HepG2 (cell line): ENCODE data around the gene STEAP2. TPM values are rescaled to one million over a fixed set of nuclear protein-coding genes. Genes with fewer than 3 reads are reported as not detected.

Source experiments
- CREB1 ChIP-seq, 2 experiments: fragments of 450-650 bp in 1 of 2; IDR thresholded peaks; 2 replicates each; pipeline ENCODE4 v1.6.1; 2016 to 2017; ENCODE audit warnings: control low read depth in 1 of 2, mild to moderate bottlenecking in 1 of 2, missing compliant biosample characterization in 1 of 2, missing genetic modification characterization in 1 of 2
- HDAC2 ChIP-seq: sonication (generic); formaldehyde crosslinking; IDR thresholded peaks from 2 replicates; pipeline ENCODE4 v1.4.0; 2020; ENCODE audit warnings: missing genetic modification reagents
- MED1 ChIP-seq: sonication (generic); formaldehyde crosslinking; IDR thresholded peaks from 2 replicates; pipeline ENCODE4 v1.4.0; 2020; ENCODE audit warnings: missing genetic modification reagents
- NFIB ChIP-seq: sonication (generic); formaldehyde crosslinking; IDR thresholded peaks from 2 replicates; pipeline ENCODE4 v1.9.0; 2021; ENCODE audit warnings: missing genetic modification reagents, mild to moderate bottlenecking, borderline replicate concordance
- NONO ChIP-seq, 2 experiments: fragments of 450-650 bp in 1 of 2; sonication (generic) in 1 of 2; formaldehyde crosslinking in 1 of 2; IDR thresholded peaks in 1 of 2; conservative IDR thresholded peaks in 1 of 2; 2 replicates each; pipeline versions ENCODE4 v1.6.1 to v1.8.0; 2017 to 2022; ENCODE audit warnings: mild to moderate bottlenecking in 1 of 2, missing genetic modification reagents in 1 of 2, moderate library complexity in 1 of 2
- POGZ ChIP-seq: sonication (generic); formaldehyde crosslinking; IDR thresholded peaks from 2 replicates; pipeline ENCODE4 v1.4.0; 2020; ENCODE audit warnings: mild to moderate bottlenecking, missing genetic modification reagents
- SOX6 ChIP-seq, 2 experiments: fragments of 450-650 bp in 1 of 2; sonication (generic) in 1 of 2; formaldehyde crosslinking in 1 of 2; IDR thresholded peaks; 2 replicates each; pipeline versions ENCODE4 v1.4.0 to v1.6.1; 2017 to 2020; ENCODE audit warnings: antibody characterized with exemption in 1 of 2, mild to moderate bottlenecking in 1 of 2, missing genetic modification reagents in 1 of 2
- SUZ12 ChIP-seq: fragments of 150-350 bp; IDR thresholded peaks from 2 replicates; pipeline ENCODE4 v1.6.1; 2014; ENCODE audit warnings: low read depth, low read length
- TCF7 ChIP-seq: sonication (generic); IDR thresholded peaks from 2 replicates; pipeline ENCODE4 v1.6.1; 2016; ENCODE audit warnings: antibody characterized with exemption, low read depth
- TFAP4 ChIP-seq: sonication (generic); IDR thresholded peaks from 2 replicates; pipeline ENCODE4 v1.6.1; 2016; ENCODE audit warnings: low read depth, borderline replicate concordance
- ZNF331 ChIP-seq: sonication (generic); formaldehyde crosslinking; IDR thresholded peaks from 2 replicates; pipeline ENCODE4 v1.4.0; 2020; ENCODE audit warnings: missing genetic modification reagents
- ZNF513 ChIP-seq: sonication (generic); formaldehyde crosslinking; conservative IDR thresholded peaks from 2 replicates; pipeline ENCODE4 v1.5.0; 2020; ENCODE audit warnings: missing genetic modification reagents
- ZNF740 ChIP-seq: sonication (generic); formaldehyde crosslinking; IDR thresholded peaks from 2 replicates; pipeline ENCODE4 v1.4.0; 2020; ENCODE audit warnings: missing genetic modification reagents
- polyA plus RNA-seq, 8 experiments: library from polyadenylated mRNA; depleted of rRNA in 3 of 8; stranded (reverse) in 7 of 8; unstranded in 1 of 8; fragments of >200 nt; fragmentation: Illumina TruSeq in 4 of 8; extraction: Trizol in 4 of 8; gene quantifications; 2 replicates each; pipeline versions ENCODE4 v1.2.1 to v1.2.3, GENCODE V29; 2011 to 2016; ENCODE audit warnings: low read depth in 4 of 8, missing spikeins in 1 of 8, mixed read lengths in 1 of 8; ENCODE audit not compliant: insufficient read depth in 1 of 8
- total RNA-seq, 5 experiments: library from RNA; depleted of rRNA; stranded (reverse); fragments of >200 nt; fragmentation: Illumina TruSeq; extraction: Trizol; gene quantifications; 2 replicates each; pipeline ENCODE4 v1.2.3, GENCODE V29; 2016; ENCODE audit warnings: low read depth in 1 of 5
- TF ChIP-seq, protein P1 (sequence below): sonication (generic); formaldehyde crosslinking; IDR thresholded peaks from 2 replicates; pipeline ENCODE4 v1.4.0; 2020; ENCODE audit warnings: low read depth, missing genetic modification reagents
- TF ChIP-seq, protein P2 (sequence below): sonication (generic); formaldehyde crosslinking; IDR thresholded peaks from 2 replicates; pipeline ENCODE4 v1.4.0; 2020; ENCODE audit warnings: missing genetic modification reagents

STEAP2 gene
- total and polyA plus RNA-seq, 2 of the 13 experiments (the other 11 are each of a cell fraction or from before 2014, with no cell fraction given) = 4.3 to 4.4 TPM

GRCh38 chr7:90173127-90173844 lies 38.3 kb upstream of the STEAP2 start (continued):
- TF ChIP-seq SOX6 (IDR thresholded peaks at IDR 0.05) = no peak
- TF ChIP-seq SOX6 (CRISPR knock-in tag; IDR thresholded peaks at IDR 0.05) = peak; percentile 60; the same call in 1 of the 2 replicates
- peak; percentile 47; the same call in 1 of the 2 replicates for TF ChIP-seq HDAC2 (CRISPR knock-in tag)
- no peak for TF ChIP-seq SUZ12
- peak; percentile 65 for TF ChIP-seq POGZ (CRISPR knock-in tag)
- TF ChIP-seq TCF7 = 0 out of 2 replicates have a peak, but pooled peaks have one; percentile 42
- no peak for TF ChIP-seq CREB1 (IDR thresholded peaks at IDR 0.05)
- TF ChIP-seq CREB1 (CRISPR knock-in tag; IDR thresholded peaks at IDR 0.05) = peak; percentile 49; the same call in 1 of the 2 replicates
- TF ChIP-seq MED1 = peak; percentile 55; the same call in 1 of the 2 replicates
- no peak for TF ChIP-seq NONO (IDR thresholded peaks at IDR 0.05)
- TF ChIP-seq NONO (CRISPR knock-in tag; conservative IDR thresholded peaks at IDR 0.05) = no peak
- TF ChIP-seq ZNF331 = peak; percentile 53; the same call in 1 of the 2 replicates
- TF ChIP-seq ZNF513 (CRISPR knock-in tag) = no peak
- TF ChIP-seq ZNF740 = no peak
- TF ChIP-seq, protein P1, sequence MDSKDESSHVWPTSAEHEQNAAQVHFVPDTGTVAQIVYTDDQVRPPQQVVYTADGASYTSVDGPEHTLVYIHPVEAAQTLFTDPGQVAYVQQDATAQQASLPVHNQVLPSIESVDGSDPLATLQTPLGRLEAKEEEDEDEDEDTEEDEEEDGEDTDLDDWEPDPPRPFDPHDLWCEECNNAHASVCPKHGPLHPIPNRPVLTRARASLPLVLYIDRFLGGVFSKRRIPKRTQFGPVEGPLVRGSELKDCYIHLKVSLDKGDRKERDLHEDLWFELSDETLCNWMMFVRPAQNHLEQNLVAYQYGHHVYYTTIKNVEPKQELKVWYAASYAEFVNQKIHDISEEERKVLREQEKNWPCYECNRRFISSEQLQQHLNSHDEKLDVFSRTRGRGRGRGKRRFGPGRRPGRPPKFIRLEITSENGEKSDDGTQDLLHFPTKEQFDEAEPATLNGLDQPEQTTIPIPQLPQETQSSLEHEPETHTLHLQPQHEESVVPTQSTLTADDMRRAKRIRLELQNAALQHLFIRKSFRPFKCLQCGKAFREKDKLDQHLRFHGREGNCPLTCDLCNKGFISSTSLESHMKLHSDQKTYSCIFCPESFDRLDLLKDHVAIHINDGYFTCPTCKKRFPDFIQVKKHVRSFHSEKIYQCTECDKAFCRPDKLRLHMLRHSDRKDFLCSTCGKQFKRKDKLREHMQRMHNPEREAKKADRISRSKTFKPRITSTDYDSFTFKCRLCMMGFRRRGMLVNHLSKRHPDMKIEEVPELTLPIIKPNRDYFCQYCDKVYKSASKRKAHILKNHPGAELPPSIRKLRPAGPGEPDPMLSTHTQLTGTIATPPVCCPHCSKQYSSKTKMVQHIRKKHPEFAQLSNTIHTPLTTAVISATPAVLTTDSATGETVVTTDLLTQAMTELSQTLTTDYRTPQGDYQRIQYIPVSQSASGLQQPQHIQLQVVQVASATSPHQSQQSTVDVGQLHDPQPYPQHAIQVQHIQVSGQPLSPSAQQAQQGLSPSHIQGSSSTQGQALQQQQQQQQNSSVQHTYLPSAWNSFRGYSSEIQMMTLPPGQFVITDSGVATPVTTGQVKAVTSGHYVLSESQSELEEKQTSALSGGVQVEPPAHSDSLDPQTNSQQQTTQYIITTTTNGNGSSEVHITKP = no peak
- no peak for TF ChIP-seq NFIB (CRISPR knock-in tag)
- TF ChIP-seq TFAP4 = peak; percentile 93
- TF ChIP-seq, protein P2, sequence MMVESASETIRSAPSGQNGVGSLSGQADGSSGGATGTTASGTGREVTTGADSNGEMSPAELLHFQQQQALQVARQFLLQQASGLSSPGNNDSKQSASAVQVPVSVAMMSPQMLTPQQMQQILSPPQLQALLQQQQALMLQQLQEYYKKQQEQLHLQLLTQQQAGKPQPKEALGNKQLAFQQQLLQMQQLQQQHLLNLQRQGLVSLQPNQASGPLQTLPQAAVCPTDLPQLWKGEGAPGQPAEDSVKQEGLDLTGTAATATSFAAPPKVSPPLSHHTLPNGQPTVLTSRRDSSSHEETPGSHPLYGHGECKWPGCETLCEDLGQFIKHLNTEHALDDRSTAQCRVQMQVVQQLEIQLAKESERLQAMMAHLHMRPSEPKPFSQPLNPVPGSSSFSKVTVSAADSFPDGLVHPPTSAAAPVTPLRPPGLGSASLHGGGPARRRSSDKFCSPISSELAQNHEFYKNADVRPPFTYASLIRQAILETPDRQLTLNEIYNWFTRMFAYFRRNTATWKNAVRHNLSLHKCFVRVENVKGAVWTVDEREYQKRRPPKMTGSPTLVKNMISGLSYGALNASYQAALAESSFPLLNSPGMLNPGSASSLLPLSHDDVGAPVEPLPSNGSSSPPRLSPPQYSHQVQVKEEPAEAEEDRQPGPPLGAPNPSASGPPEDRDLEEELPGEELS (CRISPR knock-in tag) = peak; percentile 76
